Fibroblast of pulmonary artery (primary cell): ENCODE measurements around the gene PTPRD.
A peak's percentile ranks its signal among the peaks of the same experiment; 100 is the strongest.

ENCODE experiments used
- DNase-seq: peaks from one replicate; pipeline ENCODE4 v3.0.0-alpha.2; 2010; ENCODE audit warnings: low read depth
- H3K4me3 ChIP-seq: replicated peaks from 2 replicates; pipeline ENCODE4 v1.5.1; 2011; ENCODE audit warnings: low read depth, mild to moderate bottlenecking, control low read depth, low read length, moderate library complexity
- TF ChIP-seq, protein P1 (sequence below): IDR thresholded peaks from 2 replicates; pipeline ENCODE4 v1.5.1; 2011; ENCODE audit warnings: mild to moderate bottlenecking, control low read depth, low read length, inconsistent platforms; ENCODE audit errors: missing control alignments

The PTPRD gene

DNA sequence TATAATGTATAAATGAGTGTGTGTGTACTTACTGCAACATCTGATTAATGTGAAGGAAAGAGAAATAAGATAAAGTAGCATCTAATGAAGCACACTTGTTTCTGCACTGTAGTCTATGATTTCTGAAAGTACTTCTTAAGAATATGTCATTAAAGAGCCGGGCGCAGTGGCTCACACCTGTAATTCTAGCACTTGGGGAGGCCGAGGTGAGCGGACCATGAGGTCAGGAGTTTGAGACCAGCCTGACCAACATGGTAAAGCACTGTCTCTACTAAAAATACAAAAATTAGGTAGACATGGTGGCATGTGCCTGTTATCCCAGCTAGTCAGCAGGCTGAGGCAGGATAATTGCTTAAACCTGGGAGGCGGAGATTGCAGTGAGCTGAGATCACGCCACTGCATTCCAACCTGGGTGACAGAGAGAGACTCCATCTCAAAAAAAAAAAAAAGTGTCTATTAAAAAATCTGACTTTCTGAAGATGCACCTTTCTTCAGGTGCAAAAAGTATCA lies 556.9 kb downstream of the PTPRD start:
- TF ChIP-seq, protein P1, sequence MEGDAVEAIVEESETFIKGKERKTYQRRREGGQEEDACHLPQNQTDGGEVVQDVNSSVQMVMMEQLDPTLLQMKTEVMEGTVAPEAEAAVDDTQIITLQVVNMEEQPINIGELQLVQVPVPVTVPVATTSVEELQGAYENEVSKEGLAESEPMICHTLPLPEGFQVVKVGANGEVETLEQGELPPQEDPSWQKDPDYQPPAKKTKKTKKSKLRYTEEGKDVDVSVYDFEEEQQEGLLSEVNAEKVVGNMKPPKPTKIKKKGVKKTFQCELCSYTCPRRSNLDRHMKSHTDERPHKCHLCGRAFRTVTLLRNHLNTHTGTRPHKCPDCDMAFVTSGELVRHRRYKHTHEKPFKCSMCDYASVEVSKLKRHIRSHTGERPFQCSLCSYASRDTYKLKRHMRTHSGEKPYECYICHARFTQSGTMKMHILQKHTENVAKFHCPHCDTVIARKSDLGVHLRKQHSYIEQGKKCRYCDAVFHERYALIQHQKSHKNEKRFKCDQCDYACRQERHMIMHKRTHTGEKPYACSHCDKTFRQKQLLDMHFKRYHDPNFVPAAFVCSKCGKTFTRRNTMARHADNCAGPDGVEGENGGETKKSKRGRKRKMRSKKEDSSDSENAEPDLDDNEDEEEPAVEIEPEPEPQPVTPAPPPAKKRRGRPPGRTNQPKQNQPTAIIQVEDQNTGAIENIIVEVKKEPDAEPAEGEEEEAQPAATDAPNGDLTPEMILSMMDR, result no peak
- DNase-seq, result no peak
- no peak overlapping the region for H3K4me3 ChIP-seq

DNA sequence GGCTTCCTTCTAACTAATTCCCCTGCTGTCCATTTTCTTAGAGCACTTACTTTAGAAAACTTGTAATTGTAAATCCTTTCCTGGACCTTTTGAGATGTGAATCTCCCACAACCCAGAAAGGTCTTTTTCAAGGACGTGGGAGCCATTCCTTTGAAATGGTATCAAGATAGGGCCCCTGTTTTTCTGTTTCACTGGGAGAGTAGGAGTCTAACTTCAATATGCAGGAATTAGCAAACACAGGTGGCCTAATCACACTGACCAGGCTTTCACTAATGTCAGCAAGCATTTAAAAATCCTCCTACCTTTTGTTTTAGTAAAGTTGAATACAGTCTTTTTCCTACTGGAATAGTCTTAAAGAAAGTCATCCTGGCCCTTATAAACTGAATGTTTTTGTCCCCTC lies 558.3 kb downstream of the PTPRD start:
- no peak overlapping the region for H3K4me3 ChIP-seq
- DNase-seq, result no peak
- TF ChIP-seq, protein P1, result no peak

DNA sequence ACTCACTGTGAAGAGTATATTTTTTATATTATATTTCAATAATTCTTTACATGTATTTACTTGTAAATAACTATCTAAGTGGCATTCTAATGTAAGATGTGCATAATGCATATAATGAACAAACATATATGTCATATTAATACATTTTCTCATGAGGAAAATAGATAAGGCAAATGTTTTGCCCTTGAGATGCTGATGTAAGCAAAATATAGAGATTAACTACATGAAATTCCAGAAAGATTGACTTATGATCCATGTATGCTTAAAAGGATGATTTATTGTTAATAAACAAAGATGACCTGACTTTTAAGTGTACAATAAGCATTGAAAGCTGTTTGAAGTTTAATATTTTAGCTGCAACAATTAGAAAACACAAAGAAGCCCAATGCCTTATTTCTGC lies 559.9 kb downstream of the PTPRD start:
- no peak for DNase-seq
- TF ChIP-seq, protein P1, result no peak
- H3K4me3 ChIP-seq, result no peak overlapping the region

DNA sequence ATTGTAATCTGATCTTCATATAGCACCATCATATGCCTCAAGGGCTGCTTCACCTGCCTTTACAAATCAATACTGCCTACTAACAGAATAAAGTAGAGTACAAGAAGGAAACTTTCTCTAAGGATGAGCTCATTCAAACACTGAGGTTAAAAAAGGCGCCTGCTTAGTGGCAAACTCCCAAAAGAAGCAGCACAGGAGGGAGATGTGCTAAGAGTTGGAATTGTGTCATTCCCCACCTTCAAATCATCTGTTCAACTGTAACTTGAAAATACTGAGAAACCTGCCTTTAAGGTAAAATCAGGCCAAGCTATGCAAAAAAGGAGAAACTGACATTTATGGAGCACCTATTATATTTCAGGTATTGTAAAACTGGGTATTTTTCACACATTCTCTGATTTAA lies 560.6 kb downstream of the PTPRD start:
- TF ChIP-seq, protein P1, result no peak
- no peak for DNase-seq
- H3K4me3 ChIP-seq, result no peak overlapping the region

DNA sequence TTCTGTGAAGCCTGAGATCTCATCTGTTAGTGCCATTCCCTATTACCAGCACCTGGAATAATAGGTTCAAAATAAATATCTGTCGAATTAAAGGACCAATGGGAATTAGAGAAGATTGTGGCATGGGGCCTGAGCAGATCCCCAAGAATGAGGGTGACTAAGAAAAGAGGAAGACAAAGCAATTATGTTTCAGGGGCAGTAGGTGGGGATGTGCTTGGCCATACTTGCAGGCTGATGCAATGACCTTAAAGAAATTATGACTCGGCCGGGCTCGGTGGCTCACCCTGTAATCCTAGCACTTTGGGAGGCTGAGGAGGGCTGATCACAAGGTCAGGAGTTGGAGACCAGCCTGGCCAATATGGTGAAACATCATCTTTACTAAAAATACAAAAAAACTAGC lies 562.8 kb downstream of the PTPRD start:
- no peak for DNase-seq
- H3K4me3 ChIP-seq, result no peak overlapping the region
- TF ChIP-seq, protein P1, result no peak

DNA sequence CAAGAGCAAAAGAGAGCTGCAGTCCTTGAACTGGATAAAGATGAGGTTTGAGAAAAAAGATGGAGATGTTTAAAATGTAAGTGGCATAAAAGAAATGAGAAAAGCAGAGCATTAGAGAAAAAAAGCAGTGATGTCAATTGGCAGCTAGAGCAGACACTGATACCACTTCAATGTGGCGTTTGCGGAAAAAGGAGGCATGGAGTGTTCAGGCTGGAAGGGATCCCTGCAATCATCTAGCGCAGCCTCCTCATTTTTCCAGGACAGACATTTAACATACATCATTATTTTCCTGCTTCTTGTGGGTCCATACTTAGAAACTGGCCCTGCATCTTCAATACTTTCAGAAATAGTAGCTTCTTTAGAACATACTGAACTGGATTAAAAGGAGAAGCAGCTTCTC lies 563.8 kb downstream of the PTPRD start:
- no peak for DNase-seq
- TF ChIP-seq, protein P1, result no peak
- no peak overlapping the region for H3K4me3 ChIP-seq

DNA sequence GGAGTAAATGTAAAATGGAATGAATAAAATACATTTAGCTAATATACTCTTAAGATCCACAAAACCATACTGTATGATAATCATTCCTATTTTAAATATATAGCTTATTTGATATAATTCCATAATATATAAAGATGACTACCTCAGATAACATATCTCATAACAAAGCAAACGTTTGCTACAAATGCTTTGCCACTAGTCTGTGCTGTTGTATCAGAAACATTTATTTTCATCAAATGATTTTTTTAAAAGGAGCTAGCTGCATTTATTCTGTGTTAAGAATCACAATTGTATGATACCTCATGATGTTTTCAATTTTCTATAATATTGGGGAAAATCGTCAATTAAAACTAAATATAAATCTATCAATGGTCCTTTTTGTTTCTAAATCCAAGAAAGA lies 567.2 kb downstream of the PTPRD start:
- H3K4me3 ChIP-seq, result no peak overlapping the region
- DNase-seq, result peak; percentile 14
- TF ChIP-seq, protein P1, result no peak
